Spleen (tissue), 11 donors: ENCODE measurements around the gene NCR1. TPM values are rescaled to one million over a fixed set of nuclear protein-coding genes. Genes with fewer than 3 reads are reported as not detected.
"Not testable (repeated sequence)": the region's sequence is repeated elsewhere in the genome, so short reads cannot be mapped to it uniquely, and the experiment has no call there.

Experiments used
- DNase-seq: peaks from one replicate; pipeline ENCODE4 v3.0.0-alpha.2; 2020
- H3K27ac ChIP-seq, 8 donors: fragments of 200-600 bp; sonication (generic) in 7 of 8; 1 replicate in 4 of 8; 2 replicates in 4 of 8; pipeline versions ENCODE4 v1.5.0 to v1.8.0; 2016 to 2021; ENCODE audit warnings: inconsistent platforms in 4 of 8, mild to moderate bottlenecking in 4 of 8, moderate library complexity in 1 of 8
- H3K27me3 ChIP-seq, 7 donors: fragments of 200-600 bp; sonication (generic) in 6 of 7; replicated peaks in 1 of 7; 1 replicate in 4 of 7; 2 replicates in 3 of 7; pipeline versions ENCODE4 v1.5.0 to v1.8.0; 2016 to 2021; ENCODE audit warnings: inconsistent platforms in 3 of 7, mild to moderate bottlenecking in 1 of 7
- H3K36me3 ChIP-seq, 6 donors: fragments of 200-600 bp; sonication (generic) in 5 of 6; 1 replicate in 4 of 6; 2 replicates in 2 of 6; pipeline versions ENCODE4 v1.5.0 to v1.8.0; 2016 to 2021; ENCODE audit warnings: inconsistent platforms in 2 of 6
- H3K4me1 ChIP-seq, 6 donors: fragments of 200-600 bp; sonication (generic) in 5 of 6; 1 replicate in 3 of 6; 2 replicates in 3 of 6; pipeline versions ENCODE4 v1.5.0 to v1.8.0; 2016 to 2021; ENCODE audit warnings: inconsistent platforms in 3 of 6
- H3K4me3 ChIP-seq, 8 donors: fragments of 200-600 bp; sonication (generic) in 7 of 8; 1 replicate in 4 of 8; 2 replicates in 4 of 8; pipeline versions ENCODE4 v1.5.0 to v1.8.0; 2016 to 2021; ENCODE audit warnings: inconsistent platforms in 4 of 8, mild to moderate bottlenecking in 4 of 8, moderate library complexity in 2 of 8
- H3K9me3 ChIP-seq, 8 donors: fragments of 200-600 bp; sonication (generic) in 7 of 8; 1 replicate in 4 of 8; 2 replicates in 4 of 8; pipeline versions ENCODE4 v1.5.0 to v1.8.0; 2016 to 2021; ENCODE audit warnings: inconsistent platforms in 4 of 8
- CTCF ChIP-seq, 11 experiments: fragments of 200-600 bp in 7 of 11; fragments of 450-650 bp in 4 of 11; sonication (generic) in 4 of 11; IDR thresholded peaks in 8 of 11; conservative IDR thresholded peaks in 3 of 11; 1 replicate in 7 of 11; 2 replicates in 4 of 11; pipeline versions ENCODE4 v1.4.0 to v1.8.0; 2016 to 2021; ENCODE audit warnings: antibody characterized with exemption in 11 of 11, inconsistent platforms in 4 of 11, mild to moderate bottlenecking in 1 of 11
- POLR2A ChIP-seq, 3 donors: fragments of 450-650 bp; IDR thresholded peaks; one replicate each; pipeline ENCODE4 v1.5.1; 2017; ENCODE audit warnings: antibody characterized with exemption in 3 of 3, mild to moderate bottlenecking in 1 of 3
- POLR2AphosphoS5 ChIP-seq, 3 donors: sonication (generic); formaldehyde crosslinking; IDR thresholded peaks; one replicate each; pipeline ENCODE4 v1.5.1; 2017; ENCODE audit warnings: antibody characterized with exemption in 3 of 3
- WGBS, 5 donors: extraction: QIAGEN DNeasy Blood & Tissue Kit in 3 of 5; methylation state at CpG; one replicate each; pipeline versions ENCODE4 v1.1.5 to v1.1.7; 2013 to 2018; 5-methylcytosine and 5-hydroxymethylcytosine counted together
- intact Hi-C: fragments of 100-400 bp; cut with DNase I; formaldehyde crosslinking; loops from one replicate; pipeline ENCODE4 v1.15.0; 2023; ENCODE audit warnings: low total_unique reads
- polyA plus RNA-seq, 3 donors: library from polyadenylated mRNA; stranded (reverse); fragments of 200-250 nt; gene quantifications; one replicate each; pipeline ENCODE4 v1.2.1, GENCODE V29; 2013
- total RNA-seq, 7 donors: library from RNA; depleted of rRNA in 3 of 7; stranded (reverse); fragments of >200 nt in 3 of 7; fragmentation: NEBNext Ultra II Directional in 4 of 7; extraction: Animal tissue kit (Norgen Biotek cat#: 25700) in 4 of 7; gene quantifications; one replicate each; pipeline versions ENCODE4 v1.1.0 to v1.2.1, GENCODE V29; 2016 to 2021
- donor health status: healthy with polysubstance abuse.
- donor health status: DM: no; HTN: no; CAD: no; lungs with moderate emphysema.
- donor health status: DM: no; HTN: no; CAD: no.
- donor health status: Bipolar disorder and iron deficiency.
- donor health status: healthy.
- donor health status: DM: no; HTN: no; CAD: no.
- donor health status: DM: yes; HTN: yes; CAD: no.

Gene NCR1
- total and polyA plus RNA-seq, 10 donors: 0.33 to 16.7 (median 10.1) TPM

- no peak for TF ChIP-seq POLR2A (IDR thresholded peaks at IDR 0.05)
- TF ChIP-seq CTCF (IDR thresholded peaks at IDR 0.05 in 8 of 11, conservative IDR thresholded peaks at IDR 0.05 in 3 of 11): no peak
- no peak for TF ChIP-seq POLR2AphosphoS5 (IDR thresholded peaks at IDR 0.05)
Observed at GRCh38 chr19:54902061-54902460, 3.9 kb upstream of the NCR1 start.

GRCh38 chr19:54903303-54903702, 2.6 kb upstream of the NCR1 start:
- 91 to 96% (median 94%) methylated on average over 6 of the region's 6 CpGs for WGBS, 5 donors
- Histone ChIP-seq H3K9me3 (no peaks in the 10 kb centered on the region), H3K36me3 (no peaks in the 10 kb centered on the region), H3K27ac (no peak overlapping the region), H3K4me1 (peaks cover 0 to 19% (median 0%) of the 10 kb centered on the region in 6 donors), H3K27me3 (peaks cover 0 to 24% (median 0%) of the 10 kb centered on the region in 7 donors), H3K4me3 (no peak overlapping the region)
- no peak for DNase-seq
- intact Hi-C loops: no loop called here
- no peak for TF ChIP-seq POLR2A (IDR thresholded peaks at IDR 0.05)
- no peak for TF ChIP-seq CTCF (IDR thresholded peaks at IDR 0.05 in 8 of 11, conservative IDR thresholded peaks at IDR 0.05 in 3 of 11)
- TF ChIP-seq POLR2AphosphoS5 (IDR thresholded peaks at IDR 0.05): no peak

More at GRCh38 chr19:54902061-54902460, 3.9 kb upstream of the NCR1 start:
- H3K4me3 ChIP-seq: no peak overlapping the region
- intact Hi-C loops: no loop called here
- H3K27ac ChIP-seq: peak overlapping the region in 2 of 8 donors; percentile 64 to 71
- H3K9me3 ChIP-seq: no peaks in the 10 kb centered on the region
- no peak for DNase-seq
- peaks cover 0 to 19% (median 0%) of the 10 kb centered on the region in 6 donors for H3K4me1 ChIP-seq
- WGBS, 5 donors: 77 to 90% (median 80%) methylated on average over 3 of the region's 3 CpGs
- H3K36me3 ChIP-seq: no peaks in the 10 kb centered on the region
- peaks cover 0 to 22% (median 0%) of the 10 kb centered on the region in 7 donors for H3K27me3 ChIP-seq

- H3K9me3 ChIP-seq, H3K36me3 ChIP-seq, intact Hi-C loops, H3K4me3 ChIP-seq: not testable (repeated sequence)
- peak overlapping the region in 1 of 8 donors; percentile 14 for H3K27ac ChIP-seq
- H3K27me3 ChIP-seq: peaks cover 0 to 24% (median 0%) of the 10 kb centered on the region in 7 donors
- peaks cover 0 to 19% (median 0%) of the 10 kb centered on the region in 6 donors for H3K4me1 ChIP-seq
- 79 to 88% (median 80%) methylated on average over 4 of the region's 4 CpGs for WGBS, 5 donors
- peak; percentile 11 for DNase-seq
Observed at GRCh38 chr19:54904261-54904660, 1.7 kb upstream of the NCR1 start.

- Histone ChIP-seq H3K27me3 (peaks cover 0 to 19% (median 0%) of the 10 kb centered on the region in 7 donors), H3K36me3 (no peaks in the 10 kb centered on the region), H3K4me3 (no peak overlapping the region), H3K4me1 (peaks cover 0 to 18% (median 0%) of the 10 kb centered on the region in 6 donors), H3K9me3 (no peaks in the 10 kb centered on the region), H3K27ac (peak overlapping the region in 3 of 8 donors; percentile 66 to 83 (median 74))
- no peak for TF ChIP-seq CTCF (IDR thresholded peaks at IDR 0.05 in 8 of 11, conservative IDR thresholded peaks at IDR 0.05 in 3 of 11)
- TF ChIP-seq POLR2AphosphoS5 (IDR thresholded peaks at IDR 0.05): no peak
- TF ChIP-seq POLR2A (IDR thresholded peaks at IDR 0.05): no peak
- DNase-seq: no peak
- intact Hi-C loops: no loop called here
- WGBS, 5 donors: 20 to 26% (median 24%) methylated on average over 5 of the region's 5 CpGs
Observed at GRCh38 chr19:54905421-54905802, 536 bp upstream of the NCR1 start.
